Nephron progenitor cell (in vitro differentiated cells): ENCODE results near the gene GNA14.
"Not testable (repeated sequence)": the region's sequence is repeated elsewhere in the genome, so short reads cannot be mapped to it uniquely, and the experiment has no call there.

Source experiments
- DNase-seq: peaks from one replicate; pipeline ENCODE4 v3.0.0; 2021
- H3K27ac Mint-ChIP-seq: 2 replicates; pipeline ENCODE4 v1.8.0; 2021; ENCODE audit warnings: mild to moderate bottlenecking, moderate library complexity, mixed read lengths
- H3K27me3 Mint-ChIP-seq: 2 replicates; pipeline ENCODE4 v1.8.0; 2021; ENCODE audit warnings: mild to moderate bottlenecking, low read depth, mixed read lengths; ENCODE audit not compliant: poor library complexity
- H3K36me3 Mint-ChIP-seq: 2 replicates; pipeline ENCODE4 v1.8.0; 2021; ENCODE audit warnings: low read depth, mixed read lengths
- H3K4me1 Mint-ChIP-seq: 2 replicates; pipeline ENCODE4 v1.8.0; 2021; ENCODE audit warnings: mixed read lengths
- H3K4me3 Mint-ChIP-seq: 2 replicates; pipeline ENCODE4 v1.8.0; 2021; ENCODE audit warnings: mild to moderate bottlenecking, moderate library complexity, mixed read lengths
- H3K9me3 Mint-ChIP-seq: 2 replicates; pipeline ENCODE4 v1.8.0; 2021; ENCODE audit warnings: mild to moderate bottlenecking, moderate library complexity, mixed read lengths
- CTCF ChIP-seq: fragments of 200-600 bp; sonication (generic); IDR thresholded peaks from 2 replicates; pipeline ENCODE4 v1.5.0; 2021; ENCODE audit warnings: antibody characterized with exemption

GNA14 gene

GRCh38 chr9:77450085-77450475 lies 198.0 kb downstream of the GNA14 start:
- Mint-ChIP-seq H3K4me3 (no peak overlapping the region), H3K9me3 (peaks cover 30% of the 10 kb centered on the region), H3K27me3 (peaks cover 5% of the 10 kb centered on the region), H3K27ac (no peak overlapping the region), H3K4me1 (no peaks in the 10 kb centered on the region), H3K36me3 (peaks cover 8% of the 10 kb centered on the region)
- TF ChIP-seq CTCF, result no peak
- no peak for DNase-seq

DNA sequence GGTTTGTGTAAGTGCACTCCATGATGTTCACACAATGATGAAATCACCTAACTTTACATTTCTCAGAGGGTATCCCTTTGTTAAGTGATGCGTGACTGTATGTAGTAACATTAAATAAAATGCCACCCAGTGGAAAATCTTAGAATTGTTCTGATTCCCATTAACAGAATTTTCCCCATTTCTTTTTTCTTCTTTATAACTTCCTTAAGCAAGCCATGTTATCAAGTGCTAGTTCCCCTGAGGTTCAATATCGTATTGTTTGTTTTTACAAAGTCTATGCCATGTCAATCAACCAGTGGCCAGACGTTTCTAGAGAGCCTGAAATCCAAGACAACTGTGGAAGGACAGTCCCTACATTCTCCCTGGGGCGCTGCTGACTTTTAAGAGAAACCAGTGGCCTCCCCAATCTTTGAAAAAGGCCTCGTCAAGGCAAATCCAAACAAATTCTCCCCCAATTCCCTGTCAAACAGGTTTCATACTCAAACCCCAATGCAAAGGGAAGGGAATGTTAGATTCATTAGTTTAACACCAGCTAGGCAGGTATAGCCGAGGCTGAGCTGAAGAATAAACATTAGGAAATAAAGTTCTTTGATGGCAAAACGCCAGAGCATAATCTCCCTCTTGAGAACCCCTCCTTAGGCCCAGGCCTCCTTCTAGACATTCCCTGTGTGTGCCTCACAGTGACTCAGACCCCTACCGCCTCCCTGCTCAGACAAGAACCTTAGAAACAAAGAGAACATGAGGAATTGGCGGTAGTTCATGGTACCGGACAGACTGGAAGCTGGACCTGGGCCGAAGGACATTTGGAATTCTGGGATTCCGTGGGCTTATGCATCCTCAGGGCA lies 198.7 kb downstream of the GNA14 start:
- DNase-seq, result no peak
- peaks cover 8% of the 10 kb centered on the region for H3K36me3 Mint-ChIP-seq
- no peak for TF ChIP-seq CTCF
- H3K27ac Mint-ChIP-seq, result no peak overlapping the region
- peaks cover 30% of the 10 kb centered on the region for H3K9me3 Mint-ChIP-seq
- H3K4me3 Mint-ChIP-seq, result no peak overlapping the region
- H3K27me3 Mint-ChIP-seq, result peaks cover 6% of the 10 kb centered on the region
- no peaks in the 10 kb centered on the region for H3K4me1 Mint-ChIP-seq

- Mint-ChIP-seq H3K4me1 (no peaks in the 10 kb centered on the region), H3K36me3 (peaks cover 8% of the 10 kb centered on the region), H3K27me3 (peaks cover 10% of the 10 kb centered on the region), H3K27ac (no peak overlapping the region), H3K4me3 (no peak overlapping the region), H3K9me3 (peaks cover 30% of the 10 kb centered on the region)
- no peak for DNase-seq
- TF ChIP-seq CTCF, result no peak
Observed at GRCh38 chr9:77447646-77448045, 200.5 kb downstream of the GNA14 start.

GRCh38 chr9:77442436-77442835 lies 205.7 kb downstream of the GNA14 start:
- H3K4me3 Mint-ChIP-seq, result no peak overlapping the region
- no peak for TF ChIP-seq CTCF
- peaks cover 16% of the 10 kb centered on the region for H3K27me3 Mint-ChIP-seq
- H3K36me3 Mint-ChIP-seq, result no peaks in the 10 kb centered on the region
- no peak overlapping the region for H3K27ac Mint-ChIP-seq
- no peak for DNase-seq
- H3K9me3 Mint-ChIP-seq, result peaks cover 2% of the 10 kb centered on the region
- H3K4me1 Mint-ChIP-seq, result peaks cover 5% of the 10 kb centered on the region

GRCh38 chr9:77441124-77441523 lies 207.0 kb downstream of the GNA14 start:
- Mint-ChIP-seq H3K4me1 (peaks cover 11% of the 10 kb centered on the region), H3K27me3 (peaks cover 16% of the 10 kb centered on the region)
- not testable (repeated sequence) for DNase-seq, H3K36me3 Mint-ChIP-seq, H3K9me3 Mint-ChIP-seq, H3K4me3 Mint-ChIP-seq, H3K27ac Mint-ChIP-seq

- Mint-ChIP-seq H3K27ac (no peak overlapping the region), H3K4me3 (no peak overlapping the region), H3K36me3 (no peaks in the 10 kb centered on the region), H3K4me1 (peaks cover 11% of the 10 kb centered on the region), H3K27me3 (peaks cover 14% of the 10 kb centered on the region), H3K9me3 (no peaks in the 10 kb centered on the region)
- TF ChIP-seq CTCF, result no peak
- no peak for DNase-seq
Observed at GRCh38 chr9:77440057-77440456, 208.1 kb downstream of the GNA14 start.
